Esophagus muscularis mucosa (tissue), 3 donors: Measurements from ENCODE around the gene SEC16B.

Source experiments
- POLR2A ChIP-seq: fragments of 450-650 bp; IDR thresholded peaks from one replicate; pipeline ENCODE4 v1.6.1; 2017; ENCODE audit warnings: antibody characterized with exemption, moderate library complexity, mild to moderate bottlenecking, low read depth
- POLR2AphosphoS5 ChIP-seq, 2 donors: sonication (generic); formaldehyde crosslinking; IDR thresholded peaks; one replicate each; pipeline ENCODE4 v1.6.1; 2017; ENCODE audit warnings: antibody characterized with exemption in 2 of 2
- TF ChIP-seq, protein P1 (sequence below), 3 experiments: fragments of 200-600 bp in 2 of 3; fragments of 450-650 bp in 1 of 3; sonication (generic) in 2 of 3; IDR thresholded peaks; one replicate each; pipeline ENCODE4 v1.5.1; 2017 to 2019; ENCODE audit warnings: antibody characterized with exemption in 3 of 3, mild to moderate bottlenecking in 2 of 3, moderate library complexity in 1 of 3

- TF ChIP-seq, protein P1, sequence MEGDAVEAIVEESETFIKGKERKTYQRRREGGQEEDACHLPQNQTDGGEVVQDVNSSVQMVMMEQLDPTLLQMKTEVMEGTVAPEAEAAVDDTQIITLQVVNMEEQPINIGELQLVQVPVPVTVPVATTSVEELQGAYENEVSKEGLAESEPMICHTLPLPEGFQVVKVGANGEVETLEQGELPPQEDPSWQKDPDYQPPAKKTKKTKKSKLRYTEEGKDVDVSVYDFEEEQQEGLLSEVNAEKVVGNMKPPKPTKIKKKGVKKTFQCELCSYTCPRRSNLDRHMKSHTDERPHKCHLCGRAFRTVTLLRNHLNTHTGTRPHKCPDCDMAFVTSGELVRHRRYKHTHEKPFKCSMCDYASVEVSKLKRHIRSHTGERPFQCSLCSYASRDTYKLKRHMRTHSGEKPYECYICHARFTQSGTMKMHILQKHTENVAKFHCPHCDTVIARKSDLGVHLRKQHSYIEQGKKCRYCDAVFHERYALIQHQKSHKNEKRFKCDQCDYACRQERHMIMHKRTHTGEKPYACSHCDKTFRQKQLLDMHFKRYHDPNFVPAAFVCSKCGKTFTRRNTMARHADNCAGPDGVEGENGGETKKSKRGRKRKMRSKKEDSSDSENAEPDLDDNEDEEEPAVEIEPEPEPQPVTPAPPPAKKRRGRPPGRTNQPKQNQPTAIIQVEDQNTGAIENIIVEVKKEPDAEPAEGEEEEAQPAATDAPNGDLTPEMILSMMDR (IDR thresholded peaks at IDR 0.05): no peak
- no peak for TF ChIP-seq POLR2AphosphoS5 (IDR thresholded peaks at IDR 0.05)
- TF ChIP-seq POLR2A: no peak
Observed at GRCh38 chr1:178019208-178019607, 49.4 kb upstream of the SEC16B start.
